Measurements from ENCODE around the gene ABCA7. TPM values are rescaled to one million over a fixed set of nuclear protein-coding genes. Genes with fewer than 3 reads are reported as not detected.

Gene ABCA7
- total RNA-seq, 2 experiments from 2014 or later = 145 to 146 TPM

GRCh38 chr19:1053176-1054101 is 13.5 kb downstream of the ABCA7 start:
- Mint-ChIP-seq H3K27ac (no peak overlapping the region), H3K9me3 (peaks cover 13% of the 10 kb centered on the region)

DNA sequence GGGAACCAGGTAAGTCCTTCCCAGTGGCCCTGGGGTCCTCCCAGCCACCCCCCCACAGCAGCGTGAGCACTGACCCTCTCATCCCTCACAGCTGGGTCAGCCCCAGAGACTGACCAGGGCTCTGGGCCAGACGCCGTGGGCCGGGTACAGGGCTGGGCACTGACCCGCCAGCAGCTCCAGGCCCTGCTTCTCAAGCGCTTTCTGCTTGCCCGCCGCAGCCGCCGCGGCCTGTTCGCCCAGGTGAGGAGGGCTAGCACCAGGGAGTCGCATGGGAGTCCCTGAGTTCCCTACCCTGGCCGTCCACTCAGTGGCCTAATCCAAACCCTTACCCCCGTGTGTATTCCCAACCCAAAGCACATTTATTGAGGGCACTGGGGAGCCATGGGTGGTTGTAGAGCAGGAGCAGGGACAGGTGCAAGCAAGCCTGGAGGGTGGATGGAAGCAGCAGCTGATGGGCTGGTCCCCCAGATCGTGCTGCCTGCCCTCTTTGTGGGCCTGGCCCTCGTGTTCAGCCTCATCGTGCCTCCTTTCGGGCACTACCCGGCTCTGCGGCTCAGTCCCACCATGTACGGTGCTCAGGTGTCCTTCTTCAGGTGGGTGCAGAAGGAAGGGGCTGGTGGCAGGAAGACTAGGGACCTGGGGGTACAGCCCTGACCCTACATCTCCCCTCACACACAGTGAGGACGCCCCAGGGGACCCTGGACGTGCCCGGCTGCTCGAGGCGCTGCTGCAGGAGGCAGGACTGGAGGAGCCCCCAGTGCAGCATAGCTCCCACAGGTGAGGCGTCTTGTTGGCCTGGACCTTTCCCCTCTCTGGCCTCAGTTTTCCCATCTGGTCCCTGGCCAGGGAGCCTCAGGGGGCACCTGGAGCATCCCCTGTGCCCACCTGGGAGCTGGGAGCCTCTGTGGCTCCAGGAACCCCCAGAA is 14.5 kb downstream of the ABCA7 start:
- peaks cover 4% of the 10 kb centered on the region for H3K4me1 Mint-ChIP-seq
- H3K27ac Mint-ChIP-seq = no peak overlapping the region
- POLR2A ChIA-PET = interaction anchor here (1.1 to 2.4 kb wide), 2 partner anchors 11 to 13 kb away, joined by 4 to 7 read pairs; partner anchors contain the start of gene ARHGAP45

More at GRCh38 chr19:1053176-1054101, 13.5 kb downstream of the ABCA7 start:
- Mint-ChIP-seq H3K27me3 (no peaks in the 10 kb centered on the region), H3K4me1 (peaks cover 4% of the 10 kb centered on the region), H3K4me3 (no peak overlapping the region), H3K36me3 (peaks cover 35% of the 10 kb centered on the region)
- DNase-seq (no peak), ATAC-seq (ENCODE audit: low read depth) (no peak)
- POLR2A ChIA-PET = interaction anchor here (2.4 kb wide), 1 partner anchor 14 kb away, joined by 7 read pairs; the partner anchor contains the start of gene ARHGAP45

GRCh38 chr19:1055028-1055425 is 15.1 kb downstream of the ABCA7 start:
- H3K27me3 Mint-ChIP-seq = no peaks in the 10 kb centered on the region
- H3K4me3 Mint-ChIP-seq = no peak overlapping the region
- H3K27ac Mint-ChIP-seq = no peak overlapping the region
- ATAC-seq (ENCODE audit: low read depth) (no peak), DNase-seq (no peak)
- POLR2A ChIA-PET = interaction anchor here (1.0 to 1.1 kb wide), 2 partner anchors 10 to 25 kb away, joined by 3 to 4 read pairs; no protein-coding TSS in a partner anchor
- peaks cover 4% of the 10 kb centered on the region for H3K4me1 Mint-ChIP-seq
- H3K36me3 Mint-ChIP-seq = peaks cover 46% of the 10 kb centered on the region
- peaks cover 13% of the 10 kb centered on the region for H3K9me3 Mint-ChIP-seq

More for the DNA sequence above, 14.5 kb downstream of the ABCA7 start:
- ATAC-seq (ENCODE audit: low read depth) (no peak), DNase-seq (no peak)
- H3K9me3 Mint-ChIP-seq = peaks cover 13% of the 10 kb centered on the region
- H3K36me3 Mint-ChIP-seq = peaks cover 40% of the 10 kb centered on the region
- no peaks in the 10 kb centered on the region for H3K27me3 Mint-ChIP-seq
- H3K4me3 Mint-ChIP-seq = no peak overlapping the region

DNA sequence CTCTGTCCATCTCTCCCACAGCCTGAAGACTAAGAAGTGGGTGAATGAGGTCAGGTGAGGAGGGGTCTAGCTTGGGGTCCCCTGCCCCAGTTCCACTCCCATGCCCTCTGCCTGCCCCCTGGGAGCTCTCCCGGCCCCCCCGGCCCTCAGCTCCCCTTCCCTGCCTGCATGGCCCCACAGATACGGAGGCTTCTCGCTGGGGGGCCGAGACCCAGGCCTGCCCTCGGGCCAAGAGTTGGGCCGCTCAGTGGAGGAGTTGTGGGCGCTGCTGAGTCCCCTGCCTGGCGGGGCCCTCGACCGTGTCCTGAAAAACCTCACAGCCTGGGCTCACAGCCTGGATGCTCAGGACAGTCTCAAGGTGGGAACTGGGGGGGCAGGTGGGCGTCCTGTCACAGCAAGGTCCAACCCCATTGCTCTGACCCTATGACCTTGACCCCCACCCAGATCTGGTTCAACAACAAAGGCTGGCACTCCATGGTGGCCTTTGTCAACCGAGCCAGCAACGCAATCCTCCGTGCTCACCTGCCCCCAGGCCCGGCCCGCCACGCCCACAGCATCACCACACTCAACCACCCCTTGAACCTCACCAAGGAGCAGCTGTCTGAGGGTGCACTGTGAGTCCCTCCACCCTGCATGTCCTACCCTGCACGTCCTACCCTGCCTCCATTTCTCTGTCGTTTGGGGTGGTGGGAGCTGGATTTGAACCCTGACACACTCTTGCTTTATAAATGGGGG is 16.1 kb downstream of the ABCA7 start:
- peaks cover 48% of the 10 kb centered on the region for H3K36me3 Mint-ChIP-seq
- POLR2A ChIA-PET = interaction anchor here (0.6 to 1.1 kb wide), 4 partner anchors 9 to 26 kb away, joined by 3 to 4 read pairs (median 3); no protein-coding TSS in a partner anchor
- H3K27ac Mint-ChIP-seq = peak overlapping the region; percentile 58
- H3K9me3 Mint-ChIP-seq = peaks cover 13% of the 10 kb centered on the region
- H3K4me1 Mint-ChIP-seq = peaks cover 4% of the 10 kb centered on the region
- ATAC-seq (ENCODE audit: low read depth) (no peak), DNase-seq (no peak)
- no peak overlapping the region for H3K4me3 Mint-ChIP-seq
- H3K27me3 Mint-ChIP-seq = no peaks in the 10 kb centered on the region

GRCh38 chr19:1057176-1057855 is 17.4 kb downstream of the ABCA7 start:
- H3K9me3 Mint-ChIP-seq = peaks cover 13% of the 10 kb centered on the region
- H3K36me3 Mint-ChIP-seq = peaks cover 46% of the 10 kb centered on the region
- H3K27me3 Mint-ChIP-seq = no peaks in the 10 kb centered on the region
- peaks cover 1% of the 10 kb centered on the region for H3K4me1 Mint-ChIP-seq
- DNase-seq (no peak), ATAC-seq (ENCODE audit: low read depth) (peak; percentile 54)
- H3K27ac Mint-ChIP-seq = peak overlapping the region; percentile 60
- POLR2A ChIA-PET = interaction anchor here (0.6 to 2.2 kb wide), 5 partner anchors 8 to 18 kb away, joined by 3 to 16 read pairs (median 3); partner anchors contain the start of genes ABCA7 and ARHGAP45
- no peak overlapping the region for H3K4me3 Mint-ChIP-seq

DNA sequence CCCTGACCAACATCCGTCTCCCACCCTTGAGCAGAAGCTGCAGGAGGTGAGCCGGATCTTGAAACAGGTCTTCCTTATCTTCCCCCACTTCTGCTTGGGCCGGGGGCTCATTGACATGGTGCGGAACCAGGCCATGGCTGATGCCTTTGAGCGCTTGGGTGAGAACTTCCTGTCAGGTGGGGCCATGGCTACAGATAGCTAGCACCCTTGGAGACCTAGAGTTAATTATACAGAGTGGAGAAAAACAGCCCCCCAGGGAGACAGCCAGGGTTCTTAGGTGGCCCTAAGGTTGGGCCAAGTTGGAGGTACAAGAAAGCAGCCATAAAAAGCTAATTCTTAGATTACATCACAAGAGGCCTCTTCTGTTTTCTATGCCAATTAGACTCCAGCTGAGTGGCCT is 18.2 kb downstream of the ABCA7 start:
- ATAC-seq (ENCODE audit: low read depth) (no peak), DNase-seq (no peak)
- peaks cover 13% of the 10 kb centered on the region for H3K9me3 Mint-ChIP-seq
- no peak overlapping the region for H3K4me3 Mint-ChIP-seq
- H3K27me3 Mint-ChIP-seq = no peaks in the 10 kb centered on the region
- no peaks in the 10 kb centered on the region for H3K4me1 Mint-ChIP-seq
- no peak overlapping the region for H3K27ac Mint-ChIP-seq
- POLR2A ChIA-PET = interaction anchor here (1.2 to 2.2 kb wide), 3 partner anchors 9 to 17 kb away, joined by 3 to 16 read pairs (median 6); partner anchors contain the start of gene ARHGAP45
- H3K36me3 Mint-ChIP-seq = peaks cover 48% of the 10 kb centered on the region

DNA sequence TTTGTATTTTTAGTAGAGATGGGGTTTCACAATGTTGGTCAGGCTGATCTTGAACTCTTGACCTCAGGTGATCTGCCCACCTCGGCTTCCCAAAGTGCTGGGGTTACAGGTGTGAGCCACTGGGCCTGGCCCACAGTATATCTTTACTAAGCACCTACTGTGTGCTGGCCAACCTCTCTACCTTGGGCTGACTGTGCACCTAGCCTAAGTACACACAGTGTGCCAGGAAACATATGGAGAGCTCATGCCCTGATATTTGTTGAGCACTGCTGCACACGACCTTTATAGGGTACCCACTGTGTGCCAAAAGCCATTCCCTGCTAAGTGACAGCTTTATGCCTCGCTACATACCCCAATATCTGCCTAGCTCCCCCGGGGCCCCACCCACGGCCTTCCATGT is 20.8 kb downstream of the ABCA7 start:
- ATAC-seq (ENCODE audit: low read depth) (no peak), DNase-seq (no peak)
- Mint-ChIP-seq H3K27ac (no peak overlapping the region), H3K36me3 (peaks cover 50% of the 10 kb centered on the region), H3K4me1 (peaks cover 9% of the 10 kb centered on the region), H3K9me3 (peaks cover 13% of the 10 kb centered on the region), H3K4me3 (no peak overlapping the region), H3K27me3 (no peaks in the 10 kb centered on the region)
- POLR2A ChIA-PET = no interaction called here

- POLR2A ChIA-PET = no interaction called here
- no peaks in the 10 kb centered on the region for H3K27me3 Mint-ChIP-seq
- peaks cover 11% of the 10 kb centered on the region for H3K4me1 Mint-ChIP-seq
- peaks cover 7% of the 10 kb centered on the region for H3K9me3 Mint-ChIP-seq
- no peak for ATAC-seq (ENCODE audit: low read depth)
- DNase-seq = no peak
- H3K27ac Mint-ChIP-seq = peak overlapping the region; percentile 42
- H3K36me3 Mint-ChIP-seq = peaks cover 38% of the 10 kb centered on the region
- no peak overlapping the region for H3K4me3 Mint-ChIP-seq
Observed at GRCh38 chr19:1061987-1062386, 22.1 kb downstream of the ABCA7 start.

GRCh38 chr19:1062387-1063029 is 22.6 kb downstream of the ABCA7 start:
- H3K36me3 Mint-ChIP-seq = peaks cover 32% of the 10 kb centered on the region
- H3K4me3 Mint-ChIP-seq = no peak overlapping the region
- POLR2A ChIA-PET = no interaction called here
- H3K4me1 Mint-ChIP-seq = peaks cover 11% of the 10 kb centered on the region
- no peaks in the 10 kb centered on the region for H3K27me3 Mint-ChIP-seq
- peaks cover 3% of the 10 kb centered on the region for H3K9me3 Mint-ChIP-seq
- no peak for ATAC-seq (ENCODE audit: low read depth)
- no peak for DNase-seq
- peak overlapping the region; percentile 42 for H3K27ac Mint-ChIP-seq

DNA sequence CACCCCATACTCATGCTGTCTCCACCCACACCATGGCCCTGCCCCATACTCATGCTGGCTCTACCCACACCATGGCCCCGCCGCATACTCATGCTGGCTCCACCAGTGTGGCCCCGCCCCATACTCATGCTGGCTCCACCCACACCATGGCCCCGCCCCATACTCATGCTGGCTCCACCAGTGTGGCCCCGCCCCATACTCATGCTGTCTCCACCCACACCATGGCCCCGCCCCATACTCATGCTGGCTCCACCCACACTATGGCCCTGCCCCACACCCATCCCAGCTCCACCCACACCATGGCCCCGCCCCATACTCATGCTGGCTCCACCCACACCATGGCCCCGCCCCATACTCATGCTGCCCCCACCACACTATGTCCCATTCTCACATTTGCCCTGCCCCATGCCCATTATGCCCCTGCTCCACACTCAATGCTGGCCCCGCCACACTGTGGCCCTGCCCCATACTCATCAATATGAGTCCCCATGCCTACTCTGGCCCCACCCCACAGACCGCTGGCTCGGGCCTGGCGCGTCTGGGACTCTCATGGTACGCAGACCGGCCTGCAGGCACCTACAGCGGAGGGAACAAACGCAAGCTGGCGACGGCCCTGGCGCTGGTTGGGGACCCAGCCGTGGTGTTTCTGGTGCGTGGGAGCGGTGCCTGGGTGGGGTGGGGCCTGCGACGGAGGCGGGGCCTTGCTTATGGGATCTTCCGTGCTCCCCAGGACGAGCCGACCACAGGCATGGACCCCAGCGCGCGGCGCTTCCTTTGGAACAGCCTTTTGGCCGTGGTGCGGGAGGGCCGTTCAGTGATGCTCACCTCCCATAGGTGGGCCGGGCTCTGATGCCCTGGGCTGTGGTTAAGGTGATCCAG is 23.4 kb downstream of the ABCA7 start:
- ATAC-seq (ENCODE audit: low read depth) = no peak
- Mint-ChIP-seq H3K27ac (no peak overlapping the region), H3K9me3 (no peaks in the 10 kb centered on the region), H3K4me3 (no peak overlapping the region), H3K27me3 (no peaks in the 10 kb centered on the region), H3K4me1 (peaks cover 11% of the 10 kb centered on the region), H3K36me3 (peaks cover 25% of the 10 kb centered on the region)
- POLR2A ChIA-PET = interaction anchor here (19.6 kb wide), 1 partner anchor 20 kb away, joined by 644 read pairs; no protein-coding TSS in a partner anchor
- DNase-seq = peak; percentile 63
